ENCODE measurements around the gene SLC35B4. TPM values are rescaled to one million over a fixed set of nuclear protein-coding genes. Genes with fewer than 3 reads are reported as not detected.

Gene SLC35B4
- total RNA-seq, 1 experiment from 2014 or later, result 20.7 TPM

- DNase-seq (ENCODE audit: low spot score), result no peak
These were observed 23.6 kb downstream of the SLC35B4 start for GRCh38 chr7:134293002-134293740.

GRCh38 chr7:134290286-134290685 is 26.4 kb downstream of the SLC35B4 start:
- peak; percentile 2 for DNase-seq (ENCODE audit: low spot score)

DNA sequence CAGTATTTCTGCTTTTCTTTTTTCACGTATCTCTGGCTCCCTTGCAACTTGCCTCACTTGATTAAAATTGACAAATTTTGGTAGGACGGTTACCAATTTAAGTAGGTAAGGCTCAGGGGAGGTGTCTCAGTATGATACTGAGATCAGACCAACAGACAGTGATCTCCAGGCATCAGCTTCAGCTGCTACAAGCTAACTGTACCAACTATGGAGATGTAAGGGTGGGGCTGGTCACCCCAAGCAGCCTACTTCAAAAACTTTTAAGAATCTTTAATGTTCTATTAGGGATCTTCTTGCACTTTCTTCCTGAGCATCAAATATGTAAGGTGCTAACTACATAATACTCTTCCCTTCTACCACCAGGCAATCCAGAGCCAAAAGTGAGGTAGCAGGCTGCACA is 26.9 kb downstream of the SLC35B4 start:
- DNase-seq (ENCODE audit: low spot score), result no peak

DNA sequence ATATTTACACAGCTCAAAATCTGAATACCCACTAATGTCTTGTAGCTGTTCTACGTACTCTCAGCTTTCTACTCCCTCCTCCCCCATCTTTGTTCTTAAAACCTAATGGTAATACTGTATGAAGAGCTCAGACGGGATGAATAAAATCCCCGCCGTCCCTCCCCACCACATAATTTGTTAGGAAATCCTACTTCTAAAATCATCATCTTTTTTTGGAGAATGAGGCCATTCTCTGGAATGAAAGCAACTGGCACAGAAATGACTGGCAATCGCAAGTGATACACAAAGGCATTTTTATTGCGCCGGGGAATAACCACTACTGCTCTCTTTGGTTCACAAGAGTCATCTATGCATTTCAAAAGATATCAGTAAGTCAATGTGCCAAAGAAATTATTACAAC is 27.3 kb downstream of the SLC35B4 start:
- no peak for DNase-seq (ENCODE audit: low spot score)

DNA sequence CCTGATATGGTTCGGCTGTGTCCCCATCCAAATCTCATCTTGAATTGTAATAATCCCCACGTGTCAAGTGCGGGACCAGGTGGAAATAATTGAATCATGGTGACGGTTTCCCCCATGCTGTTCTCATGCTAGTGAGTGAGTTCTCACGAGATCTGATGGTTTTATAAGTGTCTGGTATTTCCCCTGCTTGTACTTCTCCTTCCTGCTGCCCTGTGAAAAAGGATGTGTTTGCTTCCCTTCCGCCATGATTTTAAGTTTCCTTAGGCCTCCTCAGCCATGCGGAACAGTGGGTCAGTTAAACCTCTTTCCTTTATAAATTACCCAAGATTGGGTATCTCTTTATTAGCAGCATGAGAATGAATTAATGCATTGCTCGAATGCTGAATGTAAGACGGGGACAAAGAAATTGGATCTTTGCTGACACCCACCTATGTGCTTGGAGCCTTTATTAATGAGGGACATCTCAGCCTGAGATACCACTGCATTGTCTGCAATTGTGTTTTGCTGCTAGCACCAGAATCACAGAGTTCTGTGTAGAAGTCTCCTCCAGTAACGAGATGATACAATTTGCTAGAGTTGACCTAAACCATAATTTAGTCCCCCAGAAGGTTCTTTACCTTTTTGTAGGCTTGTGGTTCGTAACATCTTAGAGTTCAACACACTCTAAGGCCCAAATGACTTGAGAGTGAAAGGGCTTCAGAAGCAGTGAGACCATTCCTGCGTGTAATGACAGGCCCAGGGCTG is 28.6 kb downstream of the SLC35B4 start:
- no peak for DNase-seq (ENCODE audit: low spot score)

GRCh38 chr7:134284952-134285351 is 31.8 kb downstream of the SLC35B4 start:
- no peak for DNase-seq (ENCODE audit: low spot score)

DNA sequence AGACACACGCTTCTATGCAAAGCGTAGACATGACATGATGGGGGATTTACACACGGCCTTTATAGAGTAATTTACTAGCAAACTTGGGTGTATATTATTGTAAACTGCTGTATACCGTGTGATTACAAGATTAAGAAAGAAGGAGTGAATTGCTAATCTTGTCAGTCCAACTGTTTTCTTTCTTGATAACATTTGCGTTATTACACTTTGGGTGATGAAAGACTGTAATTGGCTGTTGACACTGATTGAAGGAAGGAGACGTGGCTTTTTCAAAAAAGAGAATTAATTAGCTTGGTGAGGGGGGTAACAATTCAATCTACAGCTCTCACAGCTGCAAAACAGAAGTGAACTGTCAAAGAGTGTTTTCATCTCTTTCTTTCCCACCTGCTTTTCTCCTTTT is 32.7 kb downstream of the SLC35B4 start:
- DNase-seq (ENCODE audit: low spot score), result no peak

GRCh38 chr7:134280508-134280907 is 36.2 kb downstream of the SLC35B4 start:
- no peak for DNase-seq (ENCODE audit: low spot score)

GRCh38 chr7:134279898-134280297 is 36.8 kb downstream of the SLC35B4 start:
- DNase-seq (ENCODE audit: low spot score), result no peak

DNA sequence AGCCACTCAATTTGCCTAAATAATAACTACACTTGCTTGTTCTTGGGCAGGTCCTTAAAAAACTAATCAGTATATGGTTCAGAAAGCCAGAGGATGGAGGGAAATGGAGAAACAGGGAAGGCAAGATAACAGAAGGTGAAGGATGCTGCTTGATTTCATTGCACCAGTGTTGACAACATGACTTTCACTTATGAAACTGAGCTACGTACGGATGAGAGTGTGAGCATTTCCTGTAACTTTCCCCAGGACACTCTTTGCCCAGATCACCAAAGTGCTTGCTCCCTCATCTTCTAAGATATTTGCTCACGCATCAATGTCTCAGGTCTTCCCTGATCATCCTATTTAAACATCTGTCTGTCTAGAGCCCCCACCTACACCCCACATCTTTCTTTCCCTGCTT is 37.4 kb downstream of the SLC35B4 start:
- no peak for DNase-seq (ENCODE audit: low spot score)

- DNase-seq (ENCODE audit: low spot score), result no peak
These were observed 38.1 kb downstream of the SLC35B4 start for GRCh38 chr7:134278502-134279153.

DNA sequence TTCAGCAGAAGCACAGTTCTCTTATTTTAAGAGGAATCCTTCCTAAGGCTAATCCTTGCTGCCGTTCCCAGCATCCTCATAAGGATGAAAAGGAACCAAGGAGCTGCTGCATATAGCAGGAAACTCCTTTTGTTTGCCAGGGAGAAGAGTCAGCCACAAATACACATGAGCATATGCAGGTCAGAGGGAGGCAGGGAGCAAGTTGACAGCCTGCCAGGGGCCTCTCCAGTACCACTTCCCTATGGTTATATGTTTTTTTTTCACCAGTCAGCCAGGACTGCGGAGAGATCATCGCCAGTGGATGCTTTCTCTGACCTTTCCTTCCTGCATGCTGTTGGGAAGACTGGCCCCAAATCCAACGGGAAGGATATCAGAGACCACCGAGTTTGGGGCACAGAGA is 39.8 kb downstream of the SLC35B4 start:
- DNase-seq (ENCODE audit: low spot score), result no peak

DNA sequence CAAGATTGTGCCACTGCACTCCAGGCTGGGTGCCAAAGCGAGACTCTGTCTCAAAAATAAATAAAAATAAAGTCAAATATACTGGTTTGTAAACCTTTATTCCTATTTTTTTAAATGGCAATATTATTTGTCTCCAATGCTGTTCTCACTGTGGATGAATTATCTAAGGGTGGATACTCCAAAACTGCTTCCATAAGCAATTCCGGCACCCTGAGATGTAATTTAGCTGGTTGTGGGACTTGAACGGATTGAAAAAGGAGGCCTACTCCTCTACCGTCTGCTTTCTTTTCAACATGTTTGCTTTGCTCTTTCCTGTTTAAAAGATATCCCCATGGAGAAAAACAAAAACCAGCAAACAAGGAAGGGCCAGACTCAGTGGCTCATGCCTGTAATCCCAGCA is 54.4 kb downstream of the SLC35B4 start:
- no peak for DNase-seq (ENCODE audit: low spot score)

DNA sequence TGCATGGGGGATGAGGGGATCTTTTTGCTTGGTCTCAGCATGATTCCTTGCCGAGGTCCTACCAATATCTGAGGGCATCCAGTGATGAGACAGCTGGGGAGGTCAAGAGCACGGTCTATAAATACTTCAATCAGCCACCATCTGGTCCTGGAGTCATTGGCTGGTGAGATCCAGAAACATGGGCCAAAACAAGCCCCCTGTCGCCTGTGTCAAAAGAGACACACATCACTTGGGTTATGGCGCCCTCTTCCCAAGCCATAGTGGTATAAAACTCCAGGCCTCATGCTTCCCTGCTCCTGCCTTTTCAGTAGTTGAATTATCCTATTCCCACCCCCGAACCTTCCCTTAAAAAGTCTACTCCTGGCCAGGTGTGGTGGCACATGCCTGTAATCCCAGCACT is 60.9 kb downstream of the SLC35B4 start:
- no peak for DNase-seq (ENCODE audit: low spot score)

- DNase-seq (ENCODE audit: low spot score), result no peak
These were observed 62.4 kb downstream of the SLC35B4 start for GRCh38 chr7:134254311-134254710.

- no peak for DNase-seq (ENCODE audit: low spot score)
These were observed 68.5 kb downstream of the SLC35B4 start for GRCh38 chr7:134248196-134248595.

DNA sequence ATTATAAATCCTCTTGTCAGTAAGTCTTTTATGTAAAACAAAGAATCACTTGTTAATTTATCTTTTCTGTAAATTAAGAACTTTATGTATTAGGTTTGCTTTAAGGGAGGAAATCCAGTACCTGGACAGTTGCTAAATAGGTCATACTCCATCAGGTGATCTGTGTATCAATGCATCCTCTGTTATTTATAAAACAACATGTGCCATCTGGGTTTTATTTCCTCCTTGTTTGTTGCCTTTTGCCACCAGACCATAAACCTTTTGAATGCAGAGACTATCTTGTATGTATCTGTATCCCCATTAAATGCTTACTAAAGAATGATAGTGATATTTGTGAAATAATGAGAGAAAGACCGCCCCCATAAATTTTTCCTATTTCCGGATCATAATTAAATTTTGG is 70.0 kb downstream of the SLC35B4 start:
- no peak for DNase-seq (ENCODE audit: low spot score)

DNA sequence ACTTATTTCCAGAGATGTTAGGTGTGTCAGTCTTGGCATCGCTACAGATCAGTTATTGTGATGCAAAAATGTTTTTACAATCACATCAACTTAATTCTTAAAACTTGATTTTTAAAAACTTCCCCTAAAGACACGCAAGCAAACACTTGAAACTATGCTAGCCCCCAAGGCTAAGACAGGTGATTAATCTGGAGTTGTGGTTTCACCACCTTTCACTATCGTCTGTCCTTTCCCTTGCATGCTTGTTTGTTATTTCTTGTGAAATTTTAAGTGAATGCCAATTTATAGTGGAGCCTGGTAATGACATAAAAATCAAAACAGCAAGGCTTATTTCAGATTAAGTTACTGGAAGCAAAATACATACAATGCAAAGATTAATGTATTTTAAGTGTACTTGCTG is 70.4 kb downstream of the SLC35B4 start:
- no peak for DNase-seq (ENCODE audit: low spot score)

DNA sequence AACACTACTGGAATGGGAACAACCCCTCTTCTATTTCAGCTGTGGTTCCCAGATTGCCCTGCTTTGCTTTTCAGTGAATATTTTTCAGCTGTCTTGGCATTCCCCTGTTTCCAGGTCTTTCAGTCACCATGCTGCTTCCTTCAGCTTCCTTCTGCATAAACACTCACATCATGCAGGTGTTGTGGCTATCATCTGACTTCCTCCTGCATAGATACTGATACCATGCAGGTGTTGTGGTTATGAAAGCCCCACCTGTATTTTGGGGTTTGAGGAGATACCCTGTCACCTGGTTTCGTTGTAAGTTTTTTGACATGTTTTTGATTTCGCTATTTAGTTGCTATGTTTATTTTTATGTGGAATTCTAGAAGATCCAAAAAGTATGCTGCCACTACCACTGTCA is 71.5 kb downstream of the SLC35B4 start:
- DNase-seq (ENCODE audit: low spot score), result no peak
